Stimulated activated CD8-positive, alpha-beta memory T cell treated with anti-CD3 and anti-CD28 coated beads, Interleukin-4, amount 100 ng/mL, for 1 hour (primary cell): ENCODE measurements around the gene CCNDBP1.

Experiments used
- DNase-seq, 2 donors: peaks; one replicate each; pipeline ENCODE4 v3.0.0-alpha.2; 2020; ENCODE audit warnings: low read depth in 2 of 2, low spot score in 1 of 2

The CCNDBP1 gene

DNA sequence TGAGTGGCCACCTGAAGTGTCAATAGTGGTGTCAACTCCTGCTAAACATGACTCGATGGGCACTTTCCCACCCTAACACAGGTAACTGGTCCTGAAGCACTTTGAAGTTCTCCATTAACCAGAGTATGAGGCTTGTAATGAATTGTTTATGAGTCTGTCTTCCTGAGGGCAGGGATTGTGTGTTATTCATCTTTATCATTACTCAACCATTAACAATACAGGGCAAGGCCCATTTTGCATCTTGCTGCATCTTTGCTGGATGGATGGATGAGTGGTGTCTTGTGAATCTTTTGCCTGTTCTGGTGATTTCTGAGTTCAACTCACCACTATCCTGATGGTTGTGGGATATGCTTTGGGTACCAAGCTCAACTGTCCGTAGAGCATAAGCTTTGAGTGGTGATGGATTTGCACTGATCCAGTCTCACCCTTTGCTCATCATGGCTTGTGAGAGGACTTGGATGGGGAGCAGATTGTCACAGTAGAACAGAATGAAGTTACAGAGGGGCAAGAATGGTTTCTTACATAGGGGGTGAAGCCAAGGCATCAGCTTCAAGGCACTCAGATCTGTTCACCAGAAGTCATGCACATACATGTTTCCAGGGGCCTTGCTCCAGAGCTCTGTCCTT lies 57.9 kb downstream of the CCNDBP1 start:
- DNase-seq, result no peak

DNA sequence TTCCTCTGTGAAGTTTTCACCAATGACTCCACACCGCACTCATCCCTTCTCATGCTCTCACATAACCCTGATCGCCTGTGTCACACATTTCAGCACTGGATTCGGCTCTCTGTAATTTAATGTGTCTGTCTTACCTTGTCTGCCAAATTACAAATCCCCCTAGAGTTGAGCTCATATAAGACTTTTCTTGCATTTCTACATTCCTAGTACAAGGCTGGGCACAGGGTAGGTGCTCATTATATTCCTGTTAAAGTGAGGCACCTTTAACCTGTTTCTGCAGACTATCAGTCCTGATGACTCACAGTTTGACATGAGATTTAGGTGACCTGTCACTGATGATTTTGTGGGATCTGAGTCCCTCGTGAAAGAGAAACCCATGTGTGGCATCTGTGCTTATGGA lies 58.9 kb downstream of the CCNDBP1 start:
- no peak for DNase-seq

DNA sequence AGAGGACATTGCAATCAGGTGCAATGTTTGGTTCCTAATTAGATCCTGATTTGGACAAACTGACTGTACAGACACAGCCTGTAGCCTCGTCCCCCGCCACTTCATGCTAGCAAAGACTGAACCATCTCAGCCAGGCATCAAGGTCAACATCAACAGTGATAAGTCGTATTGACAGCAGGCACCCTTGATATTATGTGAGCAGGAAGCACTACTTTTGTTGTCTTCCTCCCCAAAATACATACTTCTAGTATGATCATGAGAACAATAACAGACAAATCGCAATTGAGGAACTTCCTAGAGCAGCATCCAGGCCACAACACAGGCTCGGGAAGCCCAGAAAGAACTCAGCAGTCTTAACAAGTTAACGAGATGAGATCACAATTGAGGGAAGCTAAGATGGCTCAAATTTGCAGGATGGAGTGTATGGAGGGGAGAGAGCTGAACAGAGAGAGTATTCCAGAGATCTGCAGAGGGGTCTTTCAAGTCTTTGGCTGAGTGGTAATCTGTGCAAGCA lies 61.1 kb downstream of the CCNDBP1 start:
- DNase-seq, result no peak
